ENCODE results near the gene MARVELD1.

The MARVELD1 gene

DNA sequence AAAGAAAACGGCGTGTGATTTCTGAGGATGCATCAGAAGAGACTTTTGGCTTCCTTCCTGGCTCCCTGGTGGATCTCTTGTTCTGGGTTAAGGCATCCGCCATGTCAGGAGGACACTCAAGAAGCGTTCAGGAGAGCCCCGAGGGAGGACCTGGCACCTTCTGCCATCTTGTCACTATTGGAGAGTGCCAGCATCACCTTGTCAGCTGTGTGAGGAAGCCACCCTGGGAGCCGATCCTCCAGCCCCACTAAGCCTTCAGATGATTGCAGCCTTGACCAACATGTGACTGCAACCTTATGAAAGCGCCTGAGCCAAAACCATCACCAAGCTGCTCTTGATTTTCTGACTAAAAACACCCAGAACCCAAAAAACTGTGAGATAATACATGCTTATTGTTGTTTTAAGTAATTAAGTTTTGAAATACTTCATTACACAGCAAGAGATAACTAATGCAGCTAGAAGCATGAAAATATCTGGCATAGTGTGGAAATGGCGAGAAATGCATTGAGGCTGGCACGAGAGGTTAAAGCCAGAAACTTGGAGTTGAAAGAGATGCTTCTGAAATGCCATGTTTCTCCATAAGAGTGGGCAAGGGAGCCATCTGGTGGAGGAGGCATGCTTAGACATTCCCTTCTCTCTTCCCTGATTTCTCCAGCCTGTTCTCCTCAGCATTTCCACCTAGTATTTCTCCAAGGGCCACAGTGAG, 18.0 kb downstream of the MARVELD1 start:
- Histone ChIP-seq H3K4me1 (ENCODE audit: control insufficient read depth in 1 of 2, insufficient read depth in 2 of 2, low read length in 2 of 2) (peaks cover 1 to 2% of the 10 kb centered on the region in 2 experiments), H2BK120ac (ENCODE audit: insufficient read depth, low read length, poor library complexity) (no peak overlapping the region), H2AFZ (ENCODE audit: insufficient read depth, low read length, poor library complexity) (no peak overlapping the region), H3K18ac (ENCODE audit: low read length) (no peak overlapping the region), H3K79me2 (ENCODE audit: control insufficient read depth, insufficient read depth, low read length, poor library complexity) (no peaks in the 10 kb centered on the region), H3K4ac (ENCODE audit: low read depth, low read length) (no peak overlapping the region), H3K9ac (ENCODE audit: low read length) (no peak overlapping the region), H4K91ac (ENCODE audit: low read depth, low read length) (no peak overlapping the region), H3K79me1 (ENCODE audit: low read length) (no peaks in the 10 kb centered on the region), H3K4me2 (ENCODE audit: low read length) (no peak overlapping the region), H2BK12ac (ENCODE audit: low read length) (no peak overlapping the region), H3K23ac (ENCODE audit: low read length) (no peak overlapping the region), H4K12ac (ENCODE audit: low read depth, low read length) (no peak overlapping the region), H2BK5ac (ENCODE audit: low read depth, low read length, poor library complexity) (no peak overlapping the region), H3K9me3 (ENCODE audit: insufficient read depth, low read depth, low read length) (peaks cover 2% of the 10 kb centered on the region), H2AK5ac (ENCODE audit: low read length) (no peak overlapping the region), H3K14ac (ENCODE audit: low read length) (no peak overlapping the region), H3K27ac (ENCODE audit: low read depth, low read length) (no peak overlapping the region), H4K8ac (ENCODE audit: low read depth, low read length) (no peak overlapping the region), H3K27me3 (ENCODE audit: insufficient read depth, low read length) (no peaks in the 10 kb centered on the region), H3K4me3 (ENCODE audit: low read depth, low read length) (no peak overlapping the region), H3K36me3 (ENCODE audit: control insufficient read depth in 1 of 2, insufficient read depth in 2 of 2, low read length in 2 of 2) (no peaks in the 10 kb centered on the region)
- DNase-seq: peak; percentile 64 to 87
- no CpG with 5 or more reads among the region's 9 CpGs for WGBS (ENCODE audit: extremely low coverage, insufficient coverage, insufficient read length)

DNA sequence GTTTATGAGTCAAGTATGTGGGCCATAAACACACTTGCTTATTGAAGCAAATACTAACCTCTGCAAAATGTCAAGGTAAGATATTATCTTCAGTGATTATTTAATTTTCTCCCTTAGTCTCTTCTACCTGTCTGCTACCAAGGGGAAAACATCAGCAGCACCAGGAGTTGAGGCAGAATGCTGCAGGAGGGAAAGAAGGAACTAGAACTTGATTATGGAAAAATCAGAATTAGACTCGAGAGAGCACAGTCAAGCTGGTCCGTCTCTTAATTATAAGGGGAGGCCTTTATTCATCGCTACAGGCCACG, 18.5 kb downstream of the MARVELD1 start:
- no peaks in the 10 kb centered on the region for H3K36me3 ChIP-seq (ENCODE audit: control insufficient read depth in 1 of 2, insufficient read depth in 2 of 2, low read length in 2 of 2)

DNA sequence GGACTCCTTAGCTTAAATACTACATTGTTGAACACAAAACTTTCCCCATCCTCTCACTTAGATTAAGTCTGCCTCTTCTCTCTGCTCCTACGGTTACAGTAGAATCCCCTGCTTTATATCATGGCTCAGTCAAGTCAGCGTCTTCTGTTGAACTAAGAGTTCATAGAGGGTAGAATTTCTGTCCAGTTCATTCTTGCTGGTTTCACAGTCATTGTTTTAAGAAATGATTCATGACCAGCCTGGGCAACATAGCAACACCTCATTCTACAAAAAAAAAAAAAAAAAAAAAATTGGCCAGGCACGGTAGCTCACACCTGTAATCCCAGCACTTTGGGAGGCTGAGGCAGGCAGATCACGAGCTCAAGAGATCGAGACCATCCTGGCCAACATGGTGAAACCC, 19.7 kb downstream of the MARVELD1 start:
- WGBS (ENCODE audit: extremely low coverage, insufficient coverage, insufficient read length): no CpG with 5 or more reads among the region's 5 CpGs
- H4K12ac ChIP-seq (ENCODE audit: low read depth, low read length): no peak overlapping the region
- peaks cover 6% of the 10 kb centered on the region for H3K79me1 ChIP-seq (ENCODE audit: low read length)
- H3K9me3 ChIP-seq (ENCODE audit: insufficient read depth, low read depth, low read length): peaks cover 2% of the 10 kb centered on the region
- no peak overlapping the region for H2BK120ac ChIP-seq (ENCODE audit: insufficient read depth, low read length, poor library complexity)
- H2AFZ ChIP-seq (ENCODE audit: insufficient read depth, low read length, poor library complexity): no peak overlapping the region
- no peak overlapping the region for H3K14ac ChIP-seq (ENCODE audit: low read length)
- peaks cover 9% of the 10 kb centered on the region for H3K79me2 ChIP-seq (ENCODE audit: control insufficient read depth, insufficient read depth, low read length, poor library complexity)
- no peak overlapping the region for H3K27ac ChIP-seq (ENCODE audit: low read depth, low read length)
- H3K23ac ChIP-seq (ENCODE audit: low read length): no peak overlapping the region
- no peaks in the 10 kb centered on the region for H3K36me3 ChIP-seq (ENCODE audit: control insufficient read depth in 1 of 2, insufficient read depth in 2 of 2, low read length in 2 of 2)
- H2BK5ac ChIP-seq (ENCODE audit: low read depth, low read length, poor library complexity): no peak overlapping the region
- H3K27me3 ChIP-seq (ENCODE audit: insufficient read depth, low read length): no peaks in the 10 kb centered on the region
- no peak overlapping the region for H4K91ac ChIP-seq (ENCODE audit: low read depth, low read length)
- no peak overlapping the region for H3K18ac ChIP-seq (ENCODE audit: low read length)
- no peak overlapping the region for H3K4ac ChIP-seq (ENCODE audit: low read depth, low read length)
- H4K8ac ChIP-seq (ENCODE audit: low read depth, low read length): no peak overlapping the region
- H2BK12ac ChIP-seq (ENCODE audit: low read length): no peak overlapping the region
- no peak for DNase-seq
- no peak overlapping the region for H3K9ac ChIP-seq (ENCODE audit: low read length)
- no peak overlapping the region for H3K4me2 ChIP-seq (ENCODE audit: low read length)
- no peak overlapping the region for H2AK5ac ChIP-seq (ENCODE audit: low read length)
- peaks cover 6 to 9% of the 10 kb centered on the region in 2 experiments for H3K4me1 ChIP-seq (ENCODE audit: control insufficient read depth in 1 of 2, insufficient read depth in 2 of 2, low read length in 2 of 2)
- no peak overlapping the region for H3K4me3 ChIP-seq (ENCODE audit: low read depth, low read length)

More for the DNA sequence above, 18.5 kb downstream of the MARVELD1 start:
- H2BK12ac ChIP-seq (ENCODE audit: low read length): no peak overlapping the region
- no peak overlapping the region for H3K14ac ChIP-seq (ENCODE audit: low read length)
- H4K12ac ChIP-seq (ENCODE audit: low read depth, low read length): no peak overlapping the region
- no peak overlapping the region for H3K18ac ChIP-seq (ENCODE audit: low read length)
- H2BK5ac ChIP-seq (ENCODE audit: low read depth, low read length, poor library complexity): no peak overlapping the region
- H3K4me2 ChIP-seq (ENCODE audit: low read length): no peak overlapping the region
- no peak overlapping the region for H3K9ac ChIP-seq (ENCODE audit: low read length)
- H3K79me2 ChIP-seq (ENCODE audit: control insufficient read depth, insufficient read depth, low read length, poor library complexity): peaks cover under 1% of the 10 kb centered on the region
- no peak for DNase-seq
- H3K9me3 ChIP-seq (ENCODE audit: insufficient read depth, low read depth, low read length): peaks cover 2% of the 10 kb centered on the region
- H2AFZ ChIP-seq (ENCODE audit: insufficient read depth, low read length, poor library complexity): no peak overlapping the region
- H3K4me3 ChIP-seq (ENCODE audit: low read depth, low read length): no peak overlapping the region
- H3K4me1 ChIP-seq (ENCODE audit: control insufficient read depth in 1 of 2, insufficient read depth in 2 of 2, low read length in 2 of 2): peaks cover 2 to 4% of the 10 kb centered on the region in 2 experiments
- no CpG with 5 or more reads among the region's 4 CpGs for WGBS (ENCODE audit: extremely low coverage, insufficient coverage, insufficient read length)
- no peak overlapping the region for H3K27ac ChIP-seq (ENCODE audit: low read depth, low read length)
- H2BK120ac ChIP-seq (ENCODE audit: insufficient read depth, low read length, poor library complexity): no peak overlapping the region
- no peak overlapping the region for H4K8ac ChIP-seq (ENCODE audit: low read depth, low read length)
- H3K27me3 ChIP-seq (ENCODE audit: insufficient read depth, low read length): no peaks in the 10 kb centered on the region
- H4K91ac ChIP-seq (ENCODE audit: low read depth, low read length): no peak overlapping the region
- H3K4ac ChIP-seq (ENCODE audit: low read depth, low read length): no peak overlapping the region
- peaks cover 3% of the 10 kb centered on the region for H3K79me1 ChIP-seq (ENCODE audit: low read length)
- no peak overlapping the region for H3K23ac ChIP-seq (ENCODE audit: low read length)
- H2AK5ac ChIP-seq (ENCODE audit: low read length): no peak overlapping the region

DNA sequence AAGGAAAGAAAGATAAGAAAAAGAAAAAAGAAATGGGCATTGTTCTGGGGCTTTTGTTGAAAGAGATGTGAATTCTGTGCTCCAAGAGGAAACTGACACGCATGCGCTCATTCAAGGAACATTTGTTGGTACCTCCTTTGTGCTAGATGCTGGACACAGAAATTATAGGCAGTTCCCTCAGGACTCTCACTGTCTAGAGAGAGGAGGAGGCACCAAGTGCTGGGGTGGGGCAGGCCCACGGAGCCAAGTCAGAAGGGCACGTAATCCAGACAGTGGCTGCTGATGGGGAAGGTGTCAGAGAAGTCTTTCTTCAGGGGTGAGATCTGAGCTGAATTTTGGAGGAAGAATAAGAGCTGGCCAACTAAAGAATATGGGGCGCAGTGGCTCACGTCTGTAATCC, 20.5 kb downstream of the MARVELD1 start:
- Histone ChIP-seq H3K23ac (ENCODE audit: low read length) (no peak overlapping the region), H4K12ac (ENCODE audit: low read depth, low read length) (no peak overlapping the region), H3K79me1 (ENCODE audit: low read length) (peaks cover 6% of the 10 kb centered on the region), H2BK12ac (ENCODE audit: low read length) (no peak overlapping the region), H3K27ac (ENCODE audit: low read depth, low read length) (no peak overlapping the region), H4K8ac (ENCODE audit: low read depth, low read length) (no peak overlapping the region), H2AK5ac (ENCODE audit: low read length) (no peak overlapping the region), H2AFZ (ENCODE audit: insufficient read depth, low read length, poor library complexity) (no peak overlapping the region), H3K14ac (ENCODE audit: low read length) (no peak overlapping the region), H3K4me3 (ENCODE audit: low read depth, low read length) (no peak overlapping the region), H3K79me2 (ENCODE audit: control insufficient read depth, insufficient read depth, low read length, poor library complexity) (peaks cover 9% of the 10 kb centered on the region), H2BK5ac (ENCODE audit: low read depth, low read length, poor library complexity) (no peak overlapping the region), H3K4ac (ENCODE audit: low read depth, low read length) (no peak overlapping the region), H3K9me3 (ENCODE audit: insufficient read depth, low read depth, low read length) (peaks cover 4% of the 10 kb centered on the region), H3K9ac (ENCODE audit: low read length) (no peak overlapping the region), H4K91ac (ENCODE audit: low read depth, low read length) (no peak overlapping the region), H2BK120ac (ENCODE audit: insufficient read depth, low read length, poor library complexity) (no peak overlapping the region), H3K4me2 (ENCODE audit: low read length) (no peak overlapping the region), H3K27me3 (ENCODE audit: insufficient read depth, low read length) (no peaks in the 10 kb centered on the region), H3K18ac (ENCODE audit: low read length) (no peak overlapping the region), H3K36me3 (ENCODE audit: control insufficient read depth in 1 of 2, insufficient read depth in 2 of 2, low read length in 2 of 2) (peaks cover 4 to 5% of the 10 kb centered on the region in 2 experiments), H3K4me1 (ENCODE audit: control insufficient read depth in 1 of 2, insufficient read depth in 2 of 2, low read length in 2 of 2) (peaks cover 6 to 9% of the 10 kb centered on the region in 2 experiments)
- DNase-seq: no peak
- no CpG with 5 or more reads among the region's 6 CpGs for WGBS (ENCODE audit: extremely low coverage, insufficient coverage, insufficient read length)

All from trophoblast cell (in vitro differentiated cells and primary cell).